HG03196 (cell line): ENCODE measurements around the gene RAPGEFL1.
"Not testable (repeated sequence)": the region's sequence is repeated elsewhere in the genome, so short reads cannot be mapped to it uniquely, and the experiment has no call there.

Source experiments
- ATAC-seq: cut with Tn5 transposase; IDR thresholded peaks from one replicate; pipeline ENCODE4 v1.9.1; 2021; ENCODE audit not compliant: unreplicated experiment

The RAPGEFL1 gene

DNA sequence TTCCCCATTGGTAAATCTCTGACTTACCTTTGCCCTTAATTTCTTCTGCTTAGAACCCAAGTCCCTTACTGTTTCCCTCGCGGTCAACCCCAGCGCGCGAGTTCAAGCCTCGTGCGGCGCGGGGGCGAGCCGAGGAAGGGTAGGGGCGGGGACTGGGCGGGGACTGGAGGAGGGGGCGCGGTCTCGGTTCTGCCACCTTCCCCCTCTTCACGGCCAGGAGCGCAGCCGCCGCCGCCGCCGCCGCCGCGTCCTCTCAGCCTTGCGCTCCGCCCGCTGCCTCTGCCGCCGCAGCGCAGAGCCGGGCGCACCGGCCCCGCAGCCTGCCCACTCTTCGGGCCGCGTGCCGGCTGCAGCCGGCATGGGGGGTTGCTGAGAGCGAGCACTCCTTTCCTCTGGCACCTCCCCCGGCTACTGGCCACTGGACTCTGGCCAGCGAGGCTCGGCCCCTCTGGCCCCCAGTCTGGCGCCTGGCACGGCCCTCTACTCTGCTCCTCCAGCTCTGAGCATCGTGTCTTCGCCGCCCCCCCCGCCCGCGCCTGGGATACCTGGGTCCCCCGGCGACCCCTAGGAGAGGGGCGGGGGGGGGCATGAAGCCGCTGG lies at the start of gene RAPGEFL1:
RAPGEFL1 (plus strand) TSS at position 196 of the 600 bp plus-strand sequence; CDS start at position 588, 392 bp downstream.
- no peak for ATAC-seq

DNA sequence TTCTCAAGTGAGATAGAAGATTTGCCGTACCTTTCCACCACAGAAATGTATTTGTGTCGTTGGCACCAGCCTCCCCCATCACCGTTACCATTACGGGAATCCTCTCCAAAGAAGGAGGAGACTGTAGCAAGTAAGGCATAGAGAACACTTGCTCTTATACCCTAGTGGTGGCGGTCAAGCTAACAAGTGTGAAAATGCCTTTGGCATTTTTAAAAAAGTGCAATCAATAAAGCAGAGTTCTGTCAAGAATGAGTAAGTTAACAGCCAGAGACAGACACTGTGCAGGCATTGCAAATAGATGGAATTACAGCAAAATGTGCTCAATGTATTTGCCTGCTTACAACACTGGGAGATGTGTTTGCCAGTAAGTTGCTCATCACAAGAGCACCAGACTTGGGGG lies 47.8 kb upstream of the RAPGEFL1 start:
- no peak for ATAC-seq

GRCh38 chr17:40130352-40131042 lies 46.8 kb upstream of the RAPGEFL1 start:
- no peak for ATAC-seq

- no peak for ATAC-seq
Measured at GRCh38 chr17:40134184-40134583, 43.1 kb upstream of the RAPGEFL1 start.

- no peak for ATAC-seq
Measured at GRCh38 chr17:40135817-40136216, 41.5 kb upstream of the RAPGEFL1 start.

DNA sequence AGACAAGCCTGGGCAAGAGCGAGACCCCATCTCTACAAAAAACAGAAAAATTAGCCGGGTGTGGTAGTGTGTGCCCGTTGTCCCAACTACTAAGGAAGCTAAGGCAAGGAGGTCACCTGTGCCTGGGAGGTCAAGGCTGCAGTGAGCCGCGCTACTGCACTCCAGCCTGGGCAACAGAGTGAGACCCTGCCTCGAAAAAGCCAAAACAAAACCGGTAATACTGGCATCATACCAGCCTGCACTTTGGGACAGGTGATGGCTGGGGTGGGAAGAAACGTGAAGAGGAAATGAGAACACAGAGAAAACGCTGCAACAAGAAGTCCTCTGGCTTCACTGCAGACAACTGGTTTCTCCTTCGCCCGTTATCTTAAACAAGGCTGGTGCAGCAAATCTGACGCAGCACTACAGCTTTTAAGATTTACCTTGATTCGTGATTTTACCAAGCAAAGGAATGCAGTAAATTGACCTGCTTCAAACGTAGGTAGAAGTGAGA lies 37.7 kb upstream of the RAPGEFL1 start:
- ATAC-seq, result peak; percentile 7

DNA sequence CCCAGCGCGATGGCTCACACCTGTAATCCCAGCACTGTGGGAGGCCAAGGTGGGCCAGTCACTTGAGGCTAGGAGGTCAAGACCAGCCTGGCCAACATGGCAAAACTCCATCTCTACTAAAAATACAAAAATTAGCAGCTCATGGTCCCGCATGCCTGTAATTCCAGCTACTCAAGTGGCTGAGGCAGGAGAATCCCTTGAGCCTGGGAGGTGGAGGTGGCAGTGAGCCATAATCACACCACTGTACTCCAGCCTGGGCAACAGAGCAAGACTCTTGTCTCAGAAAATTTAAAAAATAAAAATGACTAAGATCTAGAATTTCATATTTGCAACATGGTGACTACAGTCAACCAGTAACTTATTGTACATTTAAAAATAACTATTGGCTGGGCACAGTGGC lies 34.1 kb upstream of the RAPGEFL1 start:
- ATAC-seq, result not testable (repeated sequence)

- no peak for ATAC-seq
Measured at GRCh38 chr17:40145476-40145875, 31.8 kb upstream of the RAPGEFL1 start.

DNA sequence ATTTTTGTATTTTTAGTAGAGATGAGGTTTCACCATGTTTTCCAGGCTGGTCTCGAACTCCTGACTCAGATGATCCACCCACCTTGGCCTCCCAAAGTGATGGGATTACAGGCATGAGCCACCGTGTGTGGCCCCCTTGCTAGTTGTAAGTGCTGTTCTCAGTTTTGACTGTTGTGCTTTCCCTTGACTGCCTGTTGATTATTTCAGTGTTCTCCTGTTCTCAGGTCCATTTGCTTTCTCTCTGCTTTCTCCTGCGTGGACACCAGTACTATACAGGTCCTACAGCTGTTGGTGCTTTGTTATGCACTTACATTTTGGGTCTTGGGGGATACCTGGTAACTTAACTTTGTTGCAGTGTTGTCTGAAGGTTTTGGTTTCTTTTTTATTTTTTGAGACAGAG lies 28.7 kb upstream of the RAPGEFL1 start:
- no peak for ATAC-seq

- no peak for ATAC-seq
Measured at GRCh38 chr17:40150276-40150675, 27.0 kb upstream of the RAPGEFL1 start.

GRCh38 chr17:40151414-40151963 lies 25.8 kb upstream of the RAPGEFL1 start:
- ATAC-seq, result no peak

- ATAC-seq, result no peak
Measured at GRCh38 chr17:40153603-40154236, 23.6 kb upstream of the RAPGEFL1 start.

GRCh38 chr17:40157973-40158372 lies 19.3 kb upstream of the RAPGEFL1 start:
- ATAC-seq, result no peak

GRCh38 chr17:40158438-40159013 lies 18.7 kb upstream of the RAPGEFL1 start:
- ATAC-seq, result no peak

GRCh38 chr17:40159456-40159855 lies 17.8 kb upstream of the RAPGEFL1 start:
- no peak for ATAC-seq

GRCh38 chr17:40167685-40168261 lies 9.5 kb upstream of the RAPGEFL1 start:
- ATAC-seq, result no peak

DNA sequence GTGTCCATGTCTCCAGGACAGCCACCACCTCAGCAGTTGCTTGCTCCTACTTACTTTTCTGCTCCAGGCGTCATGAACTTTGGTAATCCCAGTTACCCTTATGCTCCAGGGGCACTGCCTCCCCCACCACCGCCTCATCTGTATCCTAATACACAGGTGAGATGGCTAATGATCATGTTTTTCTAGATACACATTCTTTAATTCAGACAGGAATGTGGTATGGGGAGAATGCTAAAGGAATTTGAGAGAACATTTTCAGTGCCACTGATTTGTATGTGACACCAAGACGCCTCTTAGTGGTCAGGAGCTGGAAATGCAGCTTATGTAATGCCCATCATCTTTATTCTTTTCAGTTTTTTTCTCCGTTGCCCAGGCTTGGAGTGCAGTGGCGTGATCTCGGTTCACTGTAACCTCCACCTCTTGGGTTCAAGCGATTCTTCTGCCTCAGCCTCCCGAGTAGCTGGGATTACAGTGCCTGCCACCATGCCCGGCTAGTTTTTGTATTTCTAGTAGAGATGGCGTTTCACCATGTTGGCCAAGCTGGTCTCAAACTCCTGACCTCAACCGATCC lies 8.9 kb upstream of the RAPGEFL1 start:
- no peak for ATAC-seq

GRCh38 chr17:40170325-40170724 lies 6.9 kb upstream of the RAPGEFL1 start:
- ATAC-seq, result no peak

GRCh38 chr17:40171750-40172149 lies 5.5 kb upstream of the RAPGEFL1 start:
- ATAC-seq, result no peak

DNA sequence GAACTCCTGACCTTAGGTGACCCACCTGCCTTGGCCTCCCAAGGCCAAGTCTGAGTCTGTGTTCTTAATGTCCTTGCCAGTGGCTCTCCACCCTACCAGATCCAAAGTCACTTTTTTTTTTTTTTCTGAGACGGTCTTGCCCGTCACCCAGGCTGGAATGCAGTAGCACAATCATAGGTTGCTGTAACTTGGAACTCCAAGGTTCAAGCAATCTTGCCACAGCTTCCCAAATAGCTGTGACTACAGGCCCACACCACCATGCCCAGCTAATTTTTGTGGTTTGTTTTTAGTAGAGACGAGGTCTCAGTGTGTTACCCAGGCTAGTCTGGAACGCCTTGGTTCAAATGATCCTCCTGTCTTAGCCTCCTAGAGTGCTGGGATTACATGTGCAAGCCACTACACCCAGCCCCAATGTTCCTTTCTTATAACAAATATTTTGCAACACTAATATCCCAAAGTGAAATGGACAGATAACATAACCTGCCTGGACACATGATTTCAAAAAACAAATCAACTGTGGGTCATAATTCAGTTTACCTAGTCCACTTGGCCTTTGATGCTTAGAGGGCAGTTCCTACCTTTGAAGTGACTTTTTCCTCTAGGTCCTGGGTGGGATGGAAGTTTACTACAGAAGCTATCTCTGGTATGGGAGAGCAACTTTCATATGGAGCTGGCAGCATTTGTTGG lies 4.0 kb upstream of the RAPGEFL1 start:
- no peak for ATAC-seq
